ENCODE measurements around the gene TTYH3. TPM values are rescaled to one million over a fixed set of nuclear protein-coding genes. Genes with fewer than 3 reads are reported as not detected.

TTYH3 gene
- total and polyA plus RNA-seq, 8 donors = 82.9 to 153 (median 111) TPM

GRCh38 chr7:2597273-2597640 is 34.5 kb upstream of the TTYH3 start:
- Histone ChIP-seq H3K4me1 (peaks cover 0 to 2% of the 10 kb centered on the region in 2 donors), H3K27ac (no peak overlapping the region), H3K4me3 (no peak overlapping the region), H3K27me3 (no peaks in the 10 kb centered on the region), H3K36me3 (peaks cover 0 to 98% of the 10 kb centered on the region in 2 donors), H3K9me3 (no peaks in the 10 kb centered on the region)
- ATAC-seq = no peak
- intact Hi-C loops (cut with DNase I) = no loop called here
- no peak for TF ChIP-seq CTCF (IDR thresholded peaks at IDR 0.05)
- DNase-seq = peak in 1 of 4 donors; percentile 47

GRCh38 chr7:2598154-2598823 is 33.5 kb upstream of the TTYH3 start:
- ATAC-seq = no peak
- Histone ChIP-seq H3K27ac (no peak overlapping the region), H3K36me3 (peaks cover 0 to 88% of the 10 kb centered on the region in 2 donors), H3K4me3 (no peak overlapping the region), H3K4me1 (peaks cover 0 to 12% of the 10 kb centered on the region in 2 donors), H3K9me3 (no peaks in the 10 kb centered on the region), H3K27me3 (no peaks in the 10 kb centered on the region)
- intact Hi-C loops (cut with DNase I) = no loop called here
- no peak for TF ChIP-seq CTCF (IDR thresholded peaks at IDR 0.05)
- DNase-seq = peak in 1 of 4 donors; percentile 71

GRCh38 chr7:2601065-2601464 is 30.7 kb upstream of the TTYH3 start:
- no peaks in the 10 kb centered on the region for H3K27me3 ChIP-seq
- H3K4me3 ChIP-seq = no peak overlapping the region
- no peaks in the 10 kb centered on the region for H3K9me3 ChIP-seq
- ATAC-seq (no peak), DNase-seq (peak in 1 of 4 donors; percentile 42)
- peaks cover 0 to 69% of the 10 kb centered on the region in 2 donors for H3K36me3 ChIP-seq
- H3K4me1 ChIP-seq = peaks cover 0 to 18% of the 10 kb centered on the region in 2 donors
- no peak overlapping the region for H3K27ac ChIP-seq
- intact Hi-C loops (cut with DNase I) = no loop called here
- TF ChIP-seq CTCF (IDR thresholded peaks at IDR 0.05) = no peak

GRCh38 chr7:2601907-2602306 is 29.9 kb upstream of the TTYH3 start:
- Histone ChIP-seq H3K4me1 (peaks cover 0 to 27% of the 10 kb centered on the region in 2 donors), H3K36me3 (peaks cover 0 to 64% of the 10 kb centered on the region in 2 donors), H3K9me3 (no peaks in the 10 kb centered on the region), H3K27ac (no peak overlapping the region), H3K4me3 (no peak overlapping the region), H3K27me3 (no peaks in the 10 kb centered on the region)
- no peak for ATAC-seq
- DNase-seq = peak in 1 of 4 donors; percentile 61
- intact Hi-C loops (cut with DNase I) = no loop called here
- TF ChIP-seq CTCF (IDR thresholded peaks at IDR 0.05) = no peak

GRCh38 chr7:2602406-2603043 is 29.3 kb upstream of the TTYH3 start:
- peak; percentile 20 for ATAC-seq
- intact Hi-C loops (cut with DNase I) = no loop called here

More at GRCh38 chr7:2602406-2603043, 29.3 kb upstream of the TTYH3 start:
- no peaks in the 10 kb centered on the region for H3K27me3 ChIP-seq
- no peak overlapping the region for H3K4me3 ChIP-seq
- peak in 1 of 4 donors; percentile 76 for DNase-seq
- H3K4me1 ChIP-seq = peaks cover 0 to 33% of the 10 kb centered on the region in 2 donors
- no peak overlapping the region for H3K27ac ChIP-seq
- no peaks in the 10 kb centered on the region for H3K9me3 ChIP-seq
- peaks cover 0 to 61% of the 10 kb centered on the region in 2 donors for H3K36me3 ChIP-seq
- no peak for TF ChIP-seq CTCF (IDR thresholded peaks at IDR 0.05)

All from left lung (tissue), 10 donors.